IMR-90 (cell line): ENCODE results near the gene ARL4C. TPM values are rescaled to one million over a fixed set of nuclear protein-coding genes. Genes with fewer than 3 reads are reported as not detected.

ENCODE experiments used
- ATAC-seq: fragments of 200-7000 bp; cut with Tn5 transposase; 2 replicates; pipeline ENCODE4 v1.9.1; 2020; ENCODE audit warnings: low read depth, mild to moderate bottlenecking, moderate library complexity
- BruUV-seq: library from RNA; stranded (reverse); fragments of 400-500 nt; replicated peaks from 2 replicates; lab custom pipeline; 2021; lab: Mats Ljungman, UMichigan
- CTCF ChIA-PET: fragments of 300-600 bp; formaldehyde crosslinking; extraction: SDS; loops from one replicate; lab custom pipeline; 2021; ENCODE audit warnings: antibody characterized with exemption; lab: Yijun Ruan, JAX
- POLR2A ChIA-PET: fragments of 300-600 bp; sonication (Branson Sonifier 250); formaldehyde crosslinking; loops from one replicate; lab custom pipeline; 2022; ENCODE audit warnings: antibody characterized with exemption; ENCODE audit not compliant: unreplicated experiment; lab: Charles Lee
- DNase-seq: peaks from one replicate; pipeline ENCODE4 v3.0.0; 2013
- H2AFZ ChIP-seq: replicated peaks from 2 replicates; pipeline ENCODE3; 2013; ENCODE audit warnings: low read length, mild to moderate bottlenecking; ENCODE audit not compliant: poor library complexity
- H2AK5ac ChIP-seq: 2 replicates; pipeline ENCODE4 v1.6.1; 2013; ENCODE audit warnings: low read depth, low read length, inconsistent platforms
- H2AK9ac ChIP-seq: replicated peaks from 2 replicates; pipeline ENCODE3; 2013; ENCODE audit warnings: mild to moderate bottlenecking, low read depth, low read length, moderate library complexity; ENCODE audit not compliant: poor library complexity
- H2BK120ac ChIP-seq: 2 replicates; pipeline ENCODE4 v1.6.1; 2013; ENCODE audit warnings: low read depth, low read length, inconsistent platforms
- H2BK15ac ChIP-seq: 3 replicates; pipeline ENCODE4 v1.6.1; 2013; ENCODE audit warnings: low read depth, low read length, inconsistent platforms
- H2BK20ac ChIP-seq: 2 replicates; pipeline ENCODE4 v1.6.1; 2013; ENCODE audit warnings: low read depth, mild to moderate bottlenecking, inconsistent platforms, low read length, moderate library complexity
- H2BK5ac ChIP-seq: 2 replicates; pipeline ENCODE4 v1.6.1; 2013; ENCODE audit warnings: mild to moderate bottlenecking, low read depth, low read length, inconsistent platforms; ENCODE audit not compliant: poor library complexity, severe bottlenecking
- H3K14ac ChIP-seq: replicated peaks from 2 replicates; pipeline ENCODE4 v1.6.1; 2013; ENCODE audit warnings: low read depth, low read length, inconsistent platforms
- H3K18ac ChIP-seq: 2 replicates; pipeline ENCODE4 v1.6.1; 2013; ENCODE audit warnings: low read depth, low read length, control low read depth
- H3K23ac ChIP-seq: 2 replicates; pipeline ENCODE4 v1.6.1; 2013; ENCODE audit warnings: low read depth, low read length, inconsistent platforms
- H3K27ac ChIP-seq: 2 replicates; pipeline ENCODE4 v1.5.1; 2013; ENCODE audit warnings: mild to moderate bottlenecking, control low read depth, low read length; ENCODE audit not compliant: insufficient read depth
- H3K27me3 ChIP-seq: 2 replicates; pipeline ENCODE4 v1.6.1; 2013; ENCODE audit warnings: low read length; ENCODE audit not compliant: control insufficient read depth, insufficient read depth
- H3K36me3 ChIP-seq: 2 replicates; pipeline ENCODE4 v1.6.1; 2013; ENCODE audit warnings: low read length, mixed read lengths; ENCODE audit not compliant: control insufficient read depth, insufficient read depth
- H3K4ac ChIP-seq: 2 replicates; pipeline ENCODE4 v1.6.1; 2013; ENCODE audit warnings: low read depth, low read length, inconsistent platforms
- H3K4me1 ChIP-seq: 2 replicates; pipeline ENCODE4 v1.6.1; 2013; ENCODE audit warnings: low read length, mixed read lengths; ENCODE audit not compliant: control insufficient read depth, insufficient read depth
- H3K4me2 ChIP-seq: 2 replicates; pipeline ENCODE4 v1.6.1; 2013; ENCODE audit warnings: low read depth, mild to moderate bottlenecking, control low read depth, low read length, moderate library complexity
- H3K4me3 ChIP-seq: 2 replicates; pipeline ENCODE4 v1.5.1; 2013; ENCODE audit warnings: low read depth, mild to moderate bottlenecking, control low read depth, low read length, moderate library complexity; ENCODE audit not compliant: insufficient read depth
- H3K56ac ChIP-seq: 2 replicates; pipeline ENCODE4 v1.6.1; 2013; ENCODE audit warnings: low read length, inconsistent platforms; ENCODE audit not compliant: insufficient read depth; ENCODE audit errors: extremely low read depth
- H3K79me1 ChIP-seq, 2 experiments: 2 replicates each; pipeline ENCODE4 v1.6.1; 2013; ENCODE audit warnings: low read length in 2 of 2, inconsistent platforms in 1 of 2, low read depth in 1 of 2
- H3K9ac ChIP-seq: 2 replicates; pipeline ENCODE4 v1.6.1; 2013; ENCODE audit warnings: low read depth, low read length, control low read depth
- H3K9me1 ChIP-seq: 2 replicates; pipeline ENCODE4 v1.6.1; 2013; ENCODE audit warnings: low read length, inconsistent platforms; ENCODE audit not compliant: insufficient read depth
- H3K9me3 ChIP-seq: 2 replicates; pipeline ENCODE4 v1.6.1; 2013; ENCODE audit warnings: low read length; ENCODE audit not compliant: control insufficient read depth, insufficient read depth
- H4K20me1 ChIP-seq: 2 replicates; pipeline ENCODE4 v1.6.1; 2013; ENCODE audit warnings: low read length, inconsistent platforms; ENCODE audit not compliant: insufficient read depth
- H4K5ac ChIP-seq: 2 replicates; pipeline ENCODE4 v1.6.1; 2013; ENCODE audit warnings: mild to moderate bottlenecking, low read depth, low read length, control low read depth
- H4K8ac ChIP-seq, 2 experiments: 2 replicates each; pipeline ENCODE4 v1.6.1; 2013; ENCODE audit warnings: low read depth in 2 of 2, low read length in 2 of 2, control low read depth in 1 of 2, inconsistent platforms in 1 of 2
- H4K91ac ChIP-seq: 2 replicates; pipeline ENCODE4 v1.6.1; 2013; ENCODE audit warnings: low read depth, low read length, inconsistent platforms; ENCODE audit not compliant: insufficient read depth
- BHLHE40 ChIP-seq: fragments of 150-350 bp; IDR thresholded peaks from 2 replicates; pipeline ENCODE4 v1.6.1; 2016; ENCODE audit warnings: mild to moderate bottlenecking, low read depth, low read length
- CEBPB ChIP-seq: IDR thresholded peaks from 2 replicates; pipeline ENCODE4 v1.6.1; 2012; ENCODE audit warnings: low read depth, low read length, improper control_type of control experiment
- CHD1 ChIP-seq: IDR thresholded peaks from 2 replicates; pipeline ENCODE4 v1.6.1; 2012; ENCODE audit warnings: low read depth, low read length, improper control_type of control experiment
- FOS ChIP-seq: fragments of 150-350 bp; IDR thresholded peaks from 2 replicates; pipeline ENCODE4 v1.6.1; 2016; ENCODE audit warnings: low read depth, low read length
- MAFK ChIP-seq: IDR thresholded peaks from 2 replicates; pipeline ENCODE4 v1.6.1; 2012; ENCODE audit warnings: low read depth, low read length, improper control_type of control experiment
- MAZ ChIP-seq: IDR thresholded peaks from 2 replicates; pipeline ENCODE4 v1.6.1; 2012; ENCODE audit warnings: low read depth, mild to moderate bottlenecking, low read length, improper control_type of control experiment, moderate library complexity, borderline replicate concordance
- MXI1 ChIP-seq: IDR thresholded peaks from 2 replicates; pipeline ENCODE4 v1.6.1; 2012; ENCODE audit warnings: low read depth, mild to moderate bottlenecking, low read length, moderate library complexity, borderline replicate concordance
- NFE2L2 ChIP-seq: fragments of 150-350 bp; IDR thresholded peaks from 2 replicates; pipeline ENCODE4 v1.6.1; 2016; ENCODE audit warnings: low read depth, mild to moderate bottlenecking, low read length
- POLR2A ChIP-seq: IDR thresholded peaks from 2 replicates; pipeline ENCODE4 v1.6.1; 2012; ENCODE audit warnings: mild to moderate bottlenecking, low read depth, low read length
- RAD21 ChIP-seq: IDR thresholded peaks from 2 replicates; pipeline ENCODE4 v1.6.1; 2012; ENCODE audit warnings: low read length, improper control_type of control experiment
- RCOR1 ChIP-seq: IDR thresholded peaks from 2 replicates; pipeline ENCODE4 v1.6.1; 2012; ENCODE audit warnings: mild to moderate bottlenecking, low read length, improper control_type of control experiment; ENCODE audit not compliant: insufficient replicate concordance
- RFX5 ChIP-seq: IDR thresholded peaks from 2 replicates; pipeline ENCODE4 v1.8.0; 2012; ENCODE audit warnings: low read depth, mild to moderate bottlenecking, low read length, moderate library complexity
- SMC3 ChIP-seq: fragments of 150-350 bp; IDR thresholded peaks from 2 replicates; pipeline ENCODE4 v1.6.1; 2016; ENCODE audit warnings: low read depth, mild to moderate bottlenecking, antibody characterized with exemption, low read length, moderate library complexity
- USF2 ChIP-seq: fragments of 150-350 bp; IDR thresholded peaks from 2 replicates; pipeline ENCODE4 v1.6.1; 2017; ENCODE audit warnings: mild to moderate bottlenecking, antibody characterized with exemption, low read length, low read depth
- WGBS, 2 experiments: methylation state at CpG; one replicate each; pipeline versions ENCODE4 v1.1.5 to v1.1.7; 2013; ENCODE audit warnings: missing lambda C conversion rate in 2 of 2; ENCODE audit not compliant: insufficient read length in 1 of 2; ENCODE audit errors: extremely low coverage in 2 of 2; 5-methylcytosine and 5-hydroxymethylcytosine counted together
- dilution Hi-C: fragments of 300-500 bp; cut with HindIII; formaldehyde crosslinking; loops from one replicate; pipeline ENCODE4 v1.14.3; 2018; ENCODE audit warnings: low sequenced_read_pairs; ENCODE audit not compliant: unreplicated experiment
- in situ Hi-C: fragments of 300-500 bp; cut with MboI; formaldehyde crosslinking; loops from 3 replicates; pipeline ENCODE4 v1.14.3; 2019; ENCODE audit warnings: low sequenced_read_pairs, inconsistent platforms, mixed read lengths
- intact Hi-C: fragments of 100-400 bp; cut with micrococcal nuclease; formaldehyde crosslinking; loops from 2 replicates; pipeline ENCODE4 v1.10.0; 2022
- polyA plus RNA-seq, 3 experiments: library from polyadenylated mRNA; depleted of rRNA; stranded (reverse); fragments of >200 nt; gene quantifications; 2 replicates each; pipeline ENCODE4 v1.2.3, GENCODE V29; 2012; ENCODE audit warnings: low replicate concordance in 1 of 3
- total RNA-seq: library from RNA; depleted of rRNA; stranded (reverse); fragments of >200 nt; gene quantifications from 2 replicates; pipeline ENCODE4 v1.2.3, GENCODE V29; 2012
- TF ChIP-seq, protein P1 (sequence below): fragments of 150-350 bp; IDR thresholded peaks from 2 replicates; pipeline ENCODE4 v1.6.1; 2016; ENCODE audit warnings: low read depth, mild to moderate bottlenecking, low read length, moderate library complexity, borderline replicate concordance
- TF ChIP-seq, protein P2 (sequence below): conservative IDR thresholded peaks from 2 replicates; pipeline ENCODE4 v1.5.1; 2012; ENCODE audit warnings: mild to moderate bottlenecking, low read depth, low read length, improper control_type of control experiment

ARL4C gene
- total and polyA plus RNA-seq, 2 of the 4 experiments (the other 2 are of a cell fraction), result 7.7 to 8.2 TPM

DNA sequence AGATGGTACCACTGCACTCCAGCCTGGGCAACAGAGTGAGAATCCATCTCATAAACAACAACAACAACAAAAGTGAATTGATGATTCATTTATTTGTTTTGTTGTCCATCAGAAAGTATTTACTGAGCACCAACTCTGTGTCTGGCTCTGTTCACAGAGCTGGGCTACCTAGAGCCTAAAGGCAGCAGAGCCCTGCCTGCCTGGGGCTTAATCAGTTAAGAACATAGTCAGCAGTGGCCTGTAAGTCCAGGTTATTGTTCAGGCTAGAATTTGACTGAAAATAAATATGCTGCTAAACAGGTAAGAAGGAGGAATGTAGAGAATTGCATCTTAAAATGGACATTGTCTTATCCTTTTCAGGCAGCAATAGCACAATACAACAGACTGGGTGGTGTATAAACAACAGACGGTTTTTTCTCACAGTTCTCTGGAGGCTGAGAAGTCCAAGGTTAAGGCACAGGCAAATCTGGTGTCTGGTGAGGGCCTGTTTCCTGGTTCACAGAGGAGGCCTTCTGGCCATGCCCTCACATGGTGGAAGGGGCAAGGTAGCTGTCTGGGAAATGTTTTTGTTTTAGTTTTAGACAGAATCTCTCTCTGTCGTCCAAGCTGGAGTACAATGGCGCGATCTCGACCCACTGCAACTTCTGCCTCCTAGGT, 22.2 kb upstream of the ARL4C start:
- Histone ChIP-seq H2BK5ac (no peak overlapping the region), H2AK5ac (no peak overlapping the region), H3K4me2 (no peak overlapping the region), H2AK9ac (no peak overlapping the region), H4K5ac (no peak overlapping the region), H3K56ac (no peak overlapping the region), H2AFZ (no peak overlapping the region), H2BK120ac (no peak overlapping the region), H3K18ac (no peak overlapping the region), H3K14ac (no peak overlapping the region), H3K4me1 (no peaks in the 10 kb centered on the region), H2BK15ac (no peak overlapping the region), H4K91ac (no peak overlapping the region), H2BK20ac (no peak overlapping the region), H4K8ac (no peak overlapping the region), H3K27ac (no peak overlapping the region), H3K36me3 (no peaks in the 10 kb centered on the region), H3K9ac (no peak overlapping the region), H3K9me1 (peaks cover 10% of the 10 kb centered on the region), H4K20me1 (no peaks in the 10 kb centered on the region), H3K4ac (no peak overlapping the region), H3K23ac (no peak overlapping the region), H3K79me1 (no peaks in the 10 kb centered on the region), H3K9me3 (no peaks in the 10 kb centered on the region), H3K4me3 (no peak overlapping the region), H3K27me3 (peaks cover 12% of the 10 kb centered on the region)
- in situ Hi-C loops (no loop called here), dilution Hi-C loops (loop anchor here (25.0 kb wide), 1 partner anchor 182 kb away; no protein-coding TSS in a partner anchor), intact Hi-C loops (no loop called here)
- POLR2A ChIA-PET, result no interaction called here
- WGBS, 2 experiments, result no CpG with 5 or more reads among the region's 5 CpGs
- BruUV-seq, result no TSS peak
- ATAC-seq, result no peak
- DNase-seq, result no peak
- CTCF ChIA-PET, result no interaction called here
- TF ChIP-seq, protein P1, sequence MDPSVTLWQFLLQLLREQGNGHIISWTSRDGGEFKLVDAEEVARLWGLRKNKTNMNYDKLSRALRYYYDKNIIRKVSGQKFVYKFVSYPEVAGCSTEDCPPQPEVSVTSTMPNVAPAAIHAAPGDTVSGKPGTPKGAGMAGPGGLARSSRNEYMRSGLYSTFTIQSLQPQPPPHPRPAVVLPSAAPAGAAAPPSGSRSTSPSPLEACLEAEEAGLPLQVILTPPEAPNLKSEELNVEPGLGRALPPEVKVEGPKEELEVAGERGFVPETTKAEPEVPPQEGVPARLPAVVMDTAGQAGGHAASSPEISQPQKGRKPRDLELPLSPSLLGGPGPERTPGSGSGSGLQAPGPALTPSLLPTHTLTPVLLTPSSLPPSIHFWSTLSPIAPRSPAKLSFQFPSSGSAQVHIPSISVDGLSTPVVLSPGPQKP, result no peak
- TF ChIP-seq MAFK, result no peak
- TF ChIP-seq FOS, result no peak
- TF ChIP-seq MAZ, result no peak
- no peak for TF ChIP-seq SMC3
- no peak for TF ChIP-seq POLR2A
- no peak for TF ChIP-seq BHLHE40
- no peak for TF ChIP-seq RAD21
- TF ChIP-seq, protein P2, sequence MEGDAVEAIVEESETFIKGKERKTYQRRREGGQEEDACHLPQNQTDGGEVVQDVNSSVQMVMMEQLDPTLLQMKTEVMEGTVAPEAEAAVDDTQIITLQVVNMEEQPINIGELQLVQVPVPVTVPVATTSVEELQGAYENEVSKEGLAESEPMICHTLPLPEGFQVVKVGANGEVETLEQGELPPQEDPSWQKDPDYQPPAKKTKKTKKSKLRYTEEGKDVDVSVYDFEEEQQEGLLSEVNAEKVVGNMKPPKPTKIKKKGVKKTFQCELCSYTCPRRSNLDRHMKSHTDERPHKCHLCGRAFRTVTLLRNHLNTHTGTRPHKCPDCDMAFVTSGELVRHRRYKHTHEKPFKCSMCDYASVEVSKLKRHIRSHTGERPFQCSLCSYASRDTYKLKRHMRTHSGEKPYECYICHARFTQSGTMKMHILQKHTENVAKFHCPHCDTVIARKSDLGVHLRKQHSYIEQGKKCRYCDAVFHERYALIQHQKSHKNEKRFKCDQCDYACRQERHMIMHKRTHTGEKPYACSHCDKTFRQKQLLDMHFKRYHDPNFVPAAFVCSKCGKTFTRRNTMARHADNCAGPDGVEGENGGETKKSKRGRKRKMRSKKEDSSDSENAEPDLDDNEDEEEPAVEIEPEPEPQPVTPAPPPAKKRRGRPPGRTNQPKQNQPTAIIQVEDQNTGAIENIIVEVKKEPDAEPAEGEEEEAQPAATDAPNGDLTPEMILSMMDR, result no peak
- TF ChIP-seq CEBPB, result no peak
- no peak for TF ChIP-seq NFE2L2
- no peak for TF ChIP-seq MXI1
- no peak for TF ChIP-seq CHD1
- TF ChIP-seq USF2, result no peak
- no peak for TF ChIP-seq RCOR1
- TF ChIP-seq RFX5, result no peak
